B cell (primary cell): Measurements from ENCODE around the gene MSI1. TPM values are rescaled to one million over a fixed set of nuclear protein-coding genes. Genes with fewer than 3 reads are reported as not detected.

ENCODE experiments used
- ATAC-seq: fragments of 200-7000 bp; cut with Tn5 transposase; one replicate; pipeline ENCODE4 v1.10.0; 2021; ENCODE audit warnings: low read depth, mild to moderate bottlenecking, moderate number of reproducible peaks, moderate library complexity
- CTCF ChIA-PET: fragments of 350-600 bp; sonication (Branson Sonifier 250); formaldehyde crosslinking; loops from one replicate; lab custom pipeline; 2021; ENCODE audit warnings: antibody characterized with exemption, inconsistent platforms; lab: Charles Lee
- POLR2A ChIA-PET: fragments of 350-600 bp; sonication (Branson Sonifier 250); formaldehyde crosslinking; loops from one replicate; lab custom pipeline; 2021; ENCODE audit warnings: antibody characterized with exemption; lab: Charles Lee
- DNase-seq: peaks from one replicate; pipeline ENCODE4 v3.0.0; 2013
- H2AFZ ChIP-seq: 2 replicates; pipeline ENCODE4 v1.6.1; 2012; ENCODE audit warnings: mild to moderate bottlenecking, low read depth, low read length; ENCODE audit not compliant: insufficient read depth, poor library complexity, severe bottlenecking
- H3K27ac ChIP-seq, 2 donors: 1 replicate in 1 of 2; 2 replicates in 1 of 2; pipeline ENCODE4 v1.5.1; 2012 to 2013; ENCODE audit warnings: low read length in 2 of 2, mild to moderate bottlenecking in 2 of 2, moderate library complexity in 1 of 2
- H3K27me3 ChIP-seq, 4 experiments: fragments of 200-600 bp in 1 of 4; sonication (generic) in 1 of 4; replicated peaks in 1 of 4; 1 replicate in 2 of 4; 2 replicates in 2 of 4; pipeline versions ENCODE4 v1.6.1 to v1.7.0; 2013 to 2016; ENCODE audit warnings: low read length in 3 of 4, mild to moderate bottlenecking in 2 of 4, mixed read lengths in 1 of 4, moderate library complexity in 1 of 4; ENCODE audit not compliant: insufficient read depth in 4 of 4, control insufficient read depth in 3 of 4; ENCODE audit errors: control extremely low read depth in 1 of 4
- H3K36me3 ChIP-seq, 2 experiments: replicated peaks in 1 of 2; 1 replicate in 1 of 2; 2 replicates in 1 of 2; pipeline versions ENCODE4 v1.6.1 to v1.7.1; 2013; ENCODE audit warnings: low read length in 1 of 2; ENCODE audit not compliant: insufficient read depth in 2 of 2, control insufficient read depth in 1 of 2; ENCODE audit errors: control extremely low read depth in 1 of 2, extremely low read depth in 1 of 2
- H3K4me1 ChIP-seq, 2 donors: fragments of 200-600 bp in 1 of 2; sonication (generic) in 1 of 2; 1 replicate in 1 of 2; 2 replicates in 1 of 2; pipeline versions ENCODE4 v1.5.1 to v1.6.1; 2013 to 2017; ENCODE audit warnings: low read length in 2 of 2; ENCODE audit not compliant: control insufficient read depth in 2 of 2, insufficient read depth in 2 of 2
- H3K4me2 ChIP-seq: replicated peaks from 2 replicates; pipeline ENCODE3; 2012; ENCODE audit warnings: mild to moderate bottlenecking, low read depth, low read length; ENCODE audit not compliant: poor library complexity, severe bottlenecking
- H3K4me3 ChIP-seq, 5 experiments: fragments of 200-600 bp in 1 of 5; sonication (generic) in 1 of 5; 1 replicate in 3 of 5; 2 replicates in 2 of 5; pipeline versions ENCODE4 v1.5.1 to v1.7.0; 2011 to 2016; ENCODE audit warnings: low read length in 4 of 5, mild to moderate bottlenecking in 4 of 5, low read depth in 2 of 5, control low read depth in 1 of 5, moderate library complexity in 1 of 5; ENCODE audit not compliant: insufficient read depth in 1 of 5; ENCODE audit errors: control extremely low read depth in 1 of 5, extremely low read depth in 1 of 5
- H3K79me2 ChIP-seq: fragments of 200-600 bp; sonication (generic); one replicate; pipeline ENCODE4 v1.6.0; 2016; ENCODE audit warnings: low read length; ENCODE audit not compliant: control insufficient read depth, insufficient read depth
- H3K9ac ChIP-seq: fragments of 200-600 bp; sonication (generic); 2 replicates; pipeline ENCODE4 v1.6.1; 2017; ENCODE audit warnings: mild to moderate bottlenecking, low read length, moderate library complexity
- H3K9me3 ChIP-seq, 3 donors: one replicate each; pipeline versions ENCODE4 v1.6.1 to v1.7.1; 2013; ENCODE audit warnings: low read length in 2 of 3; ENCODE audit not compliant: control insufficient read depth in 2 of 3, insufficient read depth in 1 of 3; ENCODE audit errors: control extremely low read depth in 1 of 3
- H4K20me1 ChIP-seq: 2 replicates; pipeline ENCODE4 v1.6.0; 2012; ENCODE audit warnings: mild to moderate bottlenecking, low read length; ENCODE audit not compliant: insufficient read depth, control insufficient read depth, poor library complexity, severe bottlenecking
- H3K27ac Mint-ChIP-seq: one replicate; pipeline ENCODE4 v1.8.0; 2021; ENCODE audit warnings: mixed read lengths
- H3K27me3 Mint-ChIP-seq: one replicate; pipeline ENCODE4 v1.8.0; 2021; ENCODE audit warnings: mixed read lengths
- H3K4me1 Mint-ChIP-seq: one replicate; pipeline ENCODE4 v1.8.0; 2021; ENCODE audit warnings: mixed read lengths
- H3K4me3 Mint-ChIP-seq: one replicate; pipeline ENCODE4 v1.8.0; 2021; ENCODE audit warnings: mixed read lengths
- H3K9me3 Mint-ChIP-seq: one replicate; pipeline ENCODE4 v1.8.0; 2022; ENCODE audit warnings: mixed read lengths; ENCODE audit not compliant: insufficient read depth
- EZH2 ChIP-seq: IDR thresholded peaks from 2 replicates; pipeline ENCODE4 v1.6.1; 2012; ENCODE audit warnings: borderline replicate concordance, low read depth, mild to moderate bottlenecking, moderate library complexity, low read length; ENCODE audit not compliant: insufficient read depth, poor library complexity, severe bottlenecking
- WGBS: methylation state at CpG from one replicate; pipeline ENCODE4 v1.1.5; 2013; ENCODE audit warnings: missing lambda C conversion rate; ENCODE audit not compliant: insufficient coverage; 5-methylcytosine and 5-hydroxymethylcytosine counted together
- intact Hi-C: fragments of 100-400 bp; cut with micrococcal nuclease; formaldehyde crosslinking; loops from one replicate; pipeline ENCODE4 v1.10.0; 2022
- polyA plus RNA-seq: library from polyadenylated mRNA; depleted of rRNA; stranded (reverse); fragments of >200 nt; gene quantifications from 2 replicates; pipeline ENCODE4 v1.2.3, GENCODE V29; 2012
- total RNA-seq, 2 donors: library from RNA; stranded (reverse); fragments of 120-200 nt in 1 of 2; gene quantifications; 1 replicate in 1 of 2; 2 replicates in 1 of 2; pipeline versions ENCODE4 v1.2.3 to v1.2.4, GENCODE V29; 2013 to 2022
- TF ChIP-seq, protein P1 (sequence below): fragments of 200-600 bp; IDR thresholded peaks from one replicate; pipeline ENCODE4 v1.8.0; 2022; ENCODE audit warnings: antibody characterized with exemption, mild to moderate bottlenecking

MSI1 gene
- total and polyA plus RNA-seq, 2 donors (not counting 1 experiment from before 2014, with no cell fraction given), result not detected

GRCh38 chr12:120301962-120302815 is 66.8 kb downstream of the MSI1 start, which contains the start of gene SIRT4:
TSS of gene SIRT4 (plus strand) at chr12:120302321. CDS start at chr12:120303562, 1,241 bp downstream.
- ChIA-PET POLR2A (interaction anchor here (0.7 to 3.0 kb wide), 10 partner anchors 10 to 1693 kb away, joined by 3 to 65 read pairs (median 6); partner anchors contain the start of genes COX6A1, RNU4-1, RNU4-2 and RPLP0), CTCF (interaction anchor here (0.6 to 2.9 kb wide), 24 partner anchors 9 to 1982 kb away, joined by 3 to 53 read pairs (median 4); partner anchors contain the start of genes DIABLO, PLA2G1B, PXN and RNU4-1)
- Histone ChIP-seq H3K9ac (peak within 1 kb of the TSS; percentile 97), H3K4me3 (peak within 1 kb of the TSS; percentile 72 to 99 (median 92)), H3K4me2 (peak within 1 kb of the TSS; percentile 96), H3K79me2 (peaks cover 3% of the 10 kb centered on the region), H3K36me3 (no peaks in the 10 kb centered on the region), H3K4me1 (peaks cover 0 to 4% of the 10 kb centered on the region in 2 donors), H3K27ac (peak within 1 kb of the TSS; percentile 16 to 34), H4K20me1 (no peaks in the 10 kb centered on the region), H2AFZ (peak within 1 kb of the TSS; percentile 98), H3K9me3 (no peaks in the 10 kb centered on the region), H3K27me3 (no peaks in the 10 kb centered on the region)
- Mint-ChIP-seq H3K9me3 (no peaks in the 10 kb centered on the region), H3K27me3 (no peaks in the 10 kb centered on the region), H3K4me3 (peak within 1 kb of the TSS; percentile 96), H3K4me1 (peaks cover 7% of the 10 kb centered on the region), H3K27ac (peak within 1 kb of the TSS; percentile 88)
- DNase-seq (peak; percentile 94), ATAC-seq (peak; percentile 100)
- TF ChIP-seq, protein P1, sequence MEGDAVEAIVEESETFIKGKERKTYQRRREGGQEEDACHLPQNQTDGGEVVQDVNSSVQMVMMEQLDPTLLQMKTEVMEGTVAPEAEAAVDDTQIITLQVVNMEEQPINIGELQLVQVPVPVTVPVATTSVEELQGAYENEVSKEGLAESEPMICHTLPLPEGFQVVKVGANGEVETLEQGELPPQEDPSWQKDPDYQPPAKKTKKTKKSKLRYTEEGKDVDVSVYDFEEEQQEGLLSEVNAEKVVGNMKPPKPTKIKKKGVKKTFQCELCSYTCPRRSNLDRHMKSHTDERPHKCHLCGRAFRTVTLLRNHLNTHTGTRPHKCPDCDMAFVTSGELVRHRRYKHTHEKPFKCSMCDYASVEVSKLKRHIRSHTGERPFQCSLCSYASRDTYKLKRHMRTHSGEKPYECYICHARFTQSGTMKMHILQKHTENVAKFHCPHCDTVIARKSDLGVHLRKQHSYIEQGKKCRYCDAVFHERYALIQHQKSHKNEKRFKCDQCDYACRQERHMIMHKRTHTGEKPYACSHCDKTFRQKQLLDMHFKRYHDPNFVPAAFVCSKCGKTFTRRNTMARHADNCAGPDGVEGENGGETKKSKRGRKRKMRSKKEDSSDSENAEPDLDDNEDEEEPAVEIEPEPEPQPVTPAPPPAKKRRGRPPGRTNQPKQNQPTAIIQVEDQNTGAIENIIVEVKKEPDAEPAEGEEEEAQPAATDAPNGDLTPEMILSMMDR, result peak; percentile 76
- no peak for TF ChIP-seq EZH2
- intact Hi-C loops, result loop anchor here (1.0 to 2.0 kb wide), 3 partner anchors 9 to 137 kb away; partner anchors contain the start of genes COX6A1 and RNU4-1
- 0% methylated on average over 10 of the region's 31 CpGs for WGBS
